ENCODE results near the gene EFCAB14.
"Not testable (repeated sequence)": the region's sequence is repeated elsewhere in the genome, so short reads cannot be mapped to it uniquely, and the experiment has no call there.

EFCAB14 gene

GRCh38 chr1:46657775-46658174 is 61.1 kb downstream of the EFCAB14 start:
- no peak for DNase-seq

GRCh38 chr1:46656643-46657042 is 62.3 kb downstream of the EFCAB14 start:
- DNase-seq, result peak in 2 of 56 donors; percentile 4 to 5

GRCh38 chr1:46655848-46656247 is 63.1 kb downstream of the EFCAB14 start:
- no peak for DNase-seq

GRCh38 chr1:46654698-46655097 is 64.2 kb downstream of the EFCAB14 start:
- DNase-seq, result not testable (repeated sequence)

- DNase-seq, result no peak
Measured at GRCh38 chr1:46654012-46654411, 64.9 kb downstream of the EFCAB14 start.

GRCh38 chr1:46653405-46653958 is 65.4 kb downstream of the EFCAB14 start:
- DNase-seq, result peak in 1 of 56 donors; percentile 3

- DNase-seq, result no peak
Measured at GRCh38 chr1:46652321-46653100, 66.4 kb downstream of the EFCAB14 start.

GRCh38 chr1:46651152-46651551 is 67.8 kb downstream of the EFCAB14 start:
- not testable (repeated sequence) for DNase-seq

GRCh38 chr1:46650491-46650890 is 68.4 kb downstream of the EFCAB14 start:
- DNase-seq, result no peak

GRCh38 chr1:46649764-46650163 is 69.2 kb downstream of the EFCAB14 start:
- no peak for DNase-seq

- DNase-seq, result no peak
Measured at GRCh38 chr1:46647611-46648010, 71.3 kb downstream of the EFCAB14 start.

- no peak for DNase-seq
Measured at GRCh38 chr1:46646844-46647243, 72.1 kb downstream of the EFCAB14 start.

- DNase-seq, result no peak
Measured at GRCh38 chr1:46646331-46646730, 72.6 kb downstream of the EFCAB14 start.

GRCh38 chr1:46645815-46646214 is 73.1 kb downstream of the EFCAB14 start:
- DNase-seq, result no peak

- DNase-seq, result peak in 1 of 56 donors; percentile 4
Measured at GRCh38 chr1:46643368-46643775, 75.5 kb downstream of the EFCAB14 start.

GRCh38 chr1:46642115-46642680 is 76.7 kb downstream of the EFCAB14 start:
- no peak for DNase-seq

GRCh38 chr1:46639547-46639946 is 79.4 kb downstream of the EFCAB14 start:
- no peak for DNase-seq

GRCh38 chr1:46638921-46639320 is 80.0 kb downstream of the EFCAB14 start:
- DNase-seq, result no peak

- no peak for DNase-seq
Measured at GRCh38 chr1:46637444-46638083, 81.3 kb downstream of the EFCAB14 start.

GRCh38 chr1:46635205-46635604 is 83.7 kb downstream of the EFCAB14 start:
- no peak for DNase-seq

- no peak for DNase-seq
Measured at GRCh38 chr1:46630719-46631118, 88.2 kb downstream of the EFCAB14 start.

All from nucleus accumbens (tissue), 56 donors.